Spleen (tissue), 7 donors: ENCODE results near the gene MT1F.

Experiments used
- POLR2A ChIP-seq, 3 donors: fragments of 450-650 bp; IDR thresholded peaks; one replicate each; pipeline ENCODE4 v1.5.1; 2017; ENCODE audit warnings: antibody characterized with exemption in 3 of 3, mild to moderate bottlenecking in 1 of 3
- POLR2AphosphoS5 ChIP-seq, 3 donors: sonication (generic); formaldehyde crosslinking; IDR thresholded peaks; one replicate each; pipeline ENCODE4 v1.5.1; 2017; ENCODE audit warnings: antibody characterized with exemption in 3 of 3
- TF ChIP-seq, protein P1 (sequence below), 11 experiments: fragments of 200-600 bp in 7 of 11; fragments of 450-650 bp in 4 of 11; sonication (generic) in 4 of 11; IDR thresholded peaks in 8 of 11; conservative IDR thresholded peaks in 3 of 11; 1 replicate in 7 of 11; 2 replicates in 4 of 11; pipeline versions ENCODE4 v1.4.0 to v1.8.0; 2016 to 2021; ENCODE audit warnings: antibody characterized with exemption in 11 of 11, inconsistent platforms in 4 of 11, mild to moderate bottlenecking in 1 of 11
- donor health status: DM: no; HTN: no; CAD: no; lungs with moderate emphysema.
- donor health status: DM: no; HTN: no; CAD: no.
- donor health status: DM: no; HTN: no; CAD: no.

DNA sequence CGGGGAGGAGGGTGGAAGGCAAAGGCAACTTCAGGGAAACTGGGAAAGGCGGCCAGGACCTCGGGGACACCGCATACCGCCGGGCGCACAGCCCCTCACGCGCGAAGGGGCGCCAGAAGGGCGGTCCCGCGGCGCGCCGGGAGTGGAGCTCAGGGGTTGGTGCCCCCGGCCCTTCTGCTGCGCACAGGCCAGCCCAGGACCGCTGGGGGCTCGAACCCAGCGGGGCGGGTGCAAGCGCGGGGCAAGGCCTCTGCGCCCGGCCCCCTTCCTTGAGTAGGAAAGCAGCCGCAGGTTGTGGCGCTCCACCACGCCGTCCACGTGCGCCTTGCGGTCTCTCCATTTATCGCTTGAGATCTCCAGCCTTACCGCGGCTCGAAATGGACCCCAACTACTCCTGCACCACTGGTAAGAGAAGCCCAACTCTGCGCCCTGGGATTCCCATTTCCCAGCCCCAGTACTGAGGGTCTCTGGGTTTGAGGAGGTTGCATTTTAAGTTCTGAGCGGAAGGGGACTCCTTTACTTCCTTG lies 22.3 kb upstream of the MT1F start:
- TF ChIP-seq POLR2A (IDR thresholded peaks at IDR 0.05), result no peak
- TF ChIP-seq, protein P1, sequence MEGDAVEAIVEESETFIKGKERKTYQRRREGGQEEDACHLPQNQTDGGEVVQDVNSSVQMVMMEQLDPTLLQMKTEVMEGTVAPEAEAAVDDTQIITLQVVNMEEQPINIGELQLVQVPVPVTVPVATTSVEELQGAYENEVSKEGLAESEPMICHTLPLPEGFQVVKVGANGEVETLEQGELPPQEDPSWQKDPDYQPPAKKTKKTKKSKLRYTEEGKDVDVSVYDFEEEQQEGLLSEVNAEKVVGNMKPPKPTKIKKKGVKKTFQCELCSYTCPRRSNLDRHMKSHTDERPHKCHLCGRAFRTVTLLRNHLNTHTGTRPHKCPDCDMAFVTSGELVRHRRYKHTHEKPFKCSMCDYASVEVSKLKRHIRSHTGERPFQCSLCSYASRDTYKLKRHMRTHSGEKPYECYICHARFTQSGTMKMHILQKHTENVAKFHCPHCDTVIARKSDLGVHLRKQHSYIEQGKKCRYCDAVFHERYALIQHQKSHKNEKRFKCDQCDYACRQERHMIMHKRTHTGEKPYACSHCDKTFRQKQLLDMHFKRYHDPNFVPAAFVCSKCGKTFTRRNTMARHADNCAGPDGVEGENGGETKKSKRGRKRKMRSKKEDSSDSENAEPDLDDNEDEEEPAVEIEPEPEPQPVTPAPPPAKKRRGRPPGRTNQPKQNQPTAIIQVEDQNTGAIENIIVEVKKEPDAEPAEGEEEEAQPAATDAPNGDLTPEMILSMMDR (IDR thresholded peaks at IDR 0.05 in 8 of 11, conservative IDR thresholded peaks at IDR 0.05 in 3 of 11), result no peak
- TF ChIP-seq POLR2AphosphoS5 (IDR thresholded peaks at IDR 0.05), result peak in 1 of 3 donors; percentile 27
